Tibial artery (tissue), 4 donors: ENCODE measurements around the gene DOCK1.

Source experiments
- DNase-seq, 2 donors: peaks; one replicate each; pipeline ENCODE4 v3.0.0-alpha.2; 2019
- H3K27ac ChIP-seq, 2 donors: fragments of 200-600 bp; sonication (generic) in 1 of 2; 1 replicate in 1 of 2; 2 replicates in 1 of 2; pipeline ENCODE4 v1.5.1; 2018 to 2019; ENCODE audit warnings: mild to moderate bottlenecking in 1 of 2
- H3K27me3 ChIP-seq, 2 donors: fragments of 200-600 bp; sonication (generic) in 1 of 2; one replicate each; pipeline versions ENCODE4 v1.5.1 to v1.6.0; 2016 to 2019
- H3K36me3 ChIP-seq, 3 donors: fragments of 200-600 bp; sonication (generic) in 2 of 3; one replicate each; pipeline ENCODE4 v1.5.1; 2016 to 2019; ENCODE audit warnings: mild to moderate bottlenecking in 2 of 3
- H3K4me1 ChIP-seq, 4 donors: fragments of 200-600 bp; sonication (generic) in 2 of 4; 1 replicate in 3 of 4; 2 replicates in 1 of 4; pipeline ENCODE4 v1.5.1; 2016 to 2019
- H3K4me3 ChIP-seq, 2 donors: fragments of 200-600 bp; sonication (generic) in 1 of 2; 1 replicate in 1 of 2; 2 replicates in 1 of 2; pipeline ENCODE4 v1.5.1; 2018 to 2019; ENCODE audit warnings: mild to moderate bottlenecking in 2 of 2
- H3K9me3 ChIP-seq, 3 donors: fragments of 200-600 bp; sonication (generic) in 1 of 3; one replicate each; pipeline ENCODE4 v1.5.1; 2016 to 2019
- intact Hi-C: fragments of 100-400 bp; cut with DNase I; formaldehyde crosslinking; loops from one replicate; pipeline ENCODE4 v1.15.0; 2023; ENCODE audit warnings: low total_unique reads
- TF ChIP-seq, protein P1 (sequence below), 2 experiments: fragments of 200-600 bp in 1 of 2; fragments of 450-650 bp in 1 of 2; IDR thresholded peaks; one replicate each; pipeline ENCODE4 v1.5.1; 2017 to 2019; ENCODE audit warnings: antibody characterized with exemption in 2 of 2, mild to moderate bottlenecking in 1 of 2, moderate library complexity in 1 of 2

DOCK1 gene

GRCh38 chr10:127462643-127463295 lies 557.5 kb downstream of the DOCK1 start:
- TF ChIP-seq, protein P1, sequence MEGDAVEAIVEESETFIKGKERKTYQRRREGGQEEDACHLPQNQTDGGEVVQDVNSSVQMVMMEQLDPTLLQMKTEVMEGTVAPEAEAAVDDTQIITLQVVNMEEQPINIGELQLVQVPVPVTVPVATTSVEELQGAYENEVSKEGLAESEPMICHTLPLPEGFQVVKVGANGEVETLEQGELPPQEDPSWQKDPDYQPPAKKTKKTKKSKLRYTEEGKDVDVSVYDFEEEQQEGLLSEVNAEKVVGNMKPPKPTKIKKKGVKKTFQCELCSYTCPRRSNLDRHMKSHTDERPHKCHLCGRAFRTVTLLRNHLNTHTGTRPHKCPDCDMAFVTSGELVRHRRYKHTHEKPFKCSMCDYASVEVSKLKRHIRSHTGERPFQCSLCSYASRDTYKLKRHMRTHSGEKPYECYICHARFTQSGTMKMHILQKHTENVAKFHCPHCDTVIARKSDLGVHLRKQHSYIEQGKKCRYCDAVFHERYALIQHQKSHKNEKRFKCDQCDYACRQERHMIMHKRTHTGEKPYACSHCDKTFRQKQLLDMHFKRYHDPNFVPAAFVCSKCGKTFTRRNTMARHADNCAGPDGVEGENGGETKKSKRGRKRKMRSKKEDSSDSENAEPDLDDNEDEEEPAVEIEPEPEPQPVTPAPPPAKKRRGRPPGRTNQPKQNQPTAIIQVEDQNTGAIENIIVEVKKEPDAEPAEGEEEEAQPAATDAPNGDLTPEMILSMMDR (IDR thresholded peaks at IDR 0.05), result no peak
- H3K4me3 ChIP-seq, result no peak overlapping the region
- peaks cover 0 to 8% of the 10 kb centered on the region in 2 donors for H3K27me3 ChIP-seq
- H3K4me1 ChIP-seq, result no peaks in the 10 kb centered on the region
- no peaks in the 10 kb centered on the region for H3K36me3 ChIP-seq
- intact Hi-C loops, result no loop called here
- H3K9me3 ChIP-seq, result peaks cover 0 to 6% (median 0%) of the 10 kb centered on the region in 3 donors
- no peak overlapping the region for H3K27ac ChIP-seq
- no peak for DNase-seq

DNA sequence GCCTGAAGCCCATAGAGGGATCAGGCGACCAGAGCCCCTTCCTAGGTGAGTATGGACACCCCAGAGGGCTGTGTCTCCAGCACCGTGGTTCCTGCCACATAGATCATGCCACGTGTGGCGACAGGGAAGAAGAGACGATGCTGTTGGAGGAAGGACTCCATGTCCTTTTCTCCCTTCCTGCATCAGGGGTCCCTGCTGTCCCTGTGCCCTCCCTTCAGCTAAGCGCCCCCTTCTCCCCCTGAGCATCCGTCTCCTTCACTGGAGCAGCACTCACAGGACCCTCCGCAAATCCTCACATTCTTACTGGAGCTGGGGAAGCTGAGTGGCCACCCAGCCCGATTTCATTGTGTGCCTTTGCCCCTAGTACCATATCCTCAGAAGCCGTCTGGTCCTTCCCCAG lies 558.3 kb downstream of the DOCK1 start:
- H3K9me3 ChIP-seq, result peaks cover 0 to 6% (median 0%) of the 10 kb centered on the region in 3 donors
- peaks cover 0 to 8% of the 10 kb centered on the region in 2 donors for H3K27me3 ChIP-seq
- H3K36me3 ChIP-seq, result no peaks in the 10 kb centered on the region
- no peak overlapping the region for H3K27ac ChIP-seq
- TF ChIP-seq, protein P1 (IDR thresholded peaks at IDR 0.05), result no peak
- H3K4me1 ChIP-seq, result no peaks in the 10 kb centered on the region
- no peak overlapping the region for H3K4me3 ChIP-seq
- intact Hi-C loops, result no loop called here
- DNase-seq, result no peak

DNA sequence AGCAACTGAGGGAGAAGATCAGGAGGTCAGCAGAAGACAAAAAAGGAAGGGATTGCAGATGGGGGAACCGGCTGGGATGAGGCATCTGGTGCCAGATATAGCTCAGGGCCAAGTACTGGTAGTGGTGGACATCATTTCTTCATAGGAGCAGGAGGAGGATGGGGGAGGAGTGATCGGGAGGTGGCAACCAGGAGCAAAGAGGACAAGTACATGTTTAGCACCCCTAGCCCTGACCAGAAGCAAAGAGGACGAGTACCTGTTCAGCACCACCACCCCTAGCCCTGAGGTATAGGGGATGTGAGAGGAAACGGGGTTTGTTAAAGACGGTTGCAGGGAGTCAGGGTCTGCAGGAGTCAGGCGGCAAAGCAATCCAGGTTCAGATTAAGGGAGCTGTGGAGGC lies 559.3 kb downstream of the DOCK1 start:
- H3K4me1 ChIP-seq, result no peaks in the 10 kb centered on the region
- peaks cover 0 to 14% of the 10 kb centered on the region in 2 donors for H3K27me3 ChIP-seq
- H3K4me3 ChIP-seq, result no peak overlapping the region
- H3K9me3 ChIP-seq, result peaks cover 0 to 6% (median 0%) of the 10 kb centered on the region in 3 donors
- TF ChIP-seq, protein P1 (IDR thresholded peaks at IDR 0.05), result no peak
- DNase-seq, result no peak
- no peak overlapping the region for H3K27ac ChIP-seq
- H3K36me3 ChIP-seq, result no peaks in the 10 kb centered on the region
- intact Hi-C loops, result no loop called here

GRCh38 chr10:127467811-127468210 lies 562.6 kb downstream of the DOCK1 start:
- Histone ChIP-seq H3K4me3 (no peak overlapping the region), H3K27me3 (peaks cover 0 to 16% of the 10 kb centered on the region in 2 donors), H3K4me1 (no peaks in the 10 kb centered on the region), H3K27ac (no peak overlapping the region), H3K9me3 (no peaks in the 10 kb centered on the region), H3K36me3 (no peaks in the 10 kb centered on the region)
- TF ChIP-seq, protein P1 (IDR thresholded peaks at IDR 0.05), result no peak
- DNase-seq, result no peak
- intact Hi-C loops, result no loop called here

GRCh38 chr10:127468632-127469031 lies 563.4 kb downstream of the DOCK1 start:
- Histone ChIP-seq H3K27ac (no peak overlapping the region), H3K4me3 (no peak overlapping the region), H3K4me1 (no peaks in the 10 kb centered on the region), H3K9me3 (no peaks in the 10 kb centered on the region), H3K27me3 (peaks cover 0 to 16% of the 10 kb centered on the region in 2 donors), H3K36me3 (no peaks in the 10 kb centered on the region)
- TF ChIP-seq, protein P1 (IDR thresholded peaks at IDR 0.05), result no peak
- intact Hi-C loops, result no loop called here
- no peak for DNase-seq
